DMS114 treated with DMSO at 0.1 percent for 48 hours (cell line): ENCODE measurements around the gene RFPL2.
"Not testable (repeated sequence)": the region's sequence is repeated elsewhere in the genome, so short reads cannot be mapped to it uniquely, and the experiment has no call there.

Experiments
- DNase-seq: peaks from one replicate; lab custom pipeline; 2025; ENCODE audit not compliant: unreplicated experiment; lab: John Stamatoyannopoulos, UW

RFPL2 gene

GRCh38 chr22:32206774-32207758, 2.2 kb upstream of the RFPL2 start:
- no peak for DNase-seq

- no peak for DNase-seq
Observed at GRCh38 chr22:32205974-32206773, 1.3 kb upstream of the RFPL2 start.

GRCh38 chr22:32204040-32204855, 625 bp downstream of the RFPL2 start:
- DNase-seq = no peak

- DNase-seq = no peak
Observed at GRCh38 chr22:32203181-32204039, 1.5 kb downstream of the RFPL2 start.

GRCh38 chr22:32202539-32203180, 2.2 kb downstream of the RFPL2 start:
- DNase-seq = peak; percentile 61

- DNase-seq = no peak
Observed at GRCh38 chr22:32202161-32202538, 2.7 kb downstream of the RFPL2 start.

GRCh38 chr22:32200752-32201151, 4.1 kb downstream of the RFPL2 start:
- DNase-seq = no peak

- DNase-seq = no peak
Observed at GRCh38 chr22:32199961-32200360, 4.9 kb downstream of the RFPL2 start.

- DNase-seq = no peak
Observed at GRCh38 chr22:32199341-32199740, 5.5 kb downstream of the RFPL2 start.

- DNase-seq = not testable (repeated sequence)
Observed at GRCh38 chr22:32197553-32198226, 7.2 kb downstream of the RFPL2 start.

- not testable (repeated sequence) for DNase-seq
Observed at GRCh38 chr22:32195900-32196299, 9.0 kb downstream of the RFPL2 start.

- not testable (repeated sequence) for DNase-seq
Observed at GRCh38 chr22:32193346-32193745, 11.5 kb downstream of the RFPL2 start.

- not testable (repeated sequence) for DNase-seq
Observed at GRCh38 chr22:32191021-32191420, 13.9 kb downstream of the RFPL2 start.

- no peak for DNase-seq
Observed at GRCh38 chr22:32185821-32186220, 19.1 kb downstream of the RFPL2 start.

GRCh38 chr22:32183625-32184024, 21.2 kb downstream of the RFPL2 start:
- DNase-seq = no peak

GRCh38 chr22:32181043-32181442, 23.8 kb downstream of the RFPL2 start:
- no peak for DNase-seq

GRCh38 chr22:32177221-32177765, 27.6 kb downstream of the RFPL2 start:
- DNase-seq = no peak
